HG03025 (cell line): Measurements from ENCODE around the gene SLC8A3.

Source experiments
- ATAC-seq: cut with Tn5 transposase; IDR thresholded peaks from one replicate; pipeline ENCODE4 v1.9.1; 2021; ENCODE audit warnings: mild to moderate bottlenecking, moderate library complexity; ENCODE audit not compliant: unreplicated experiment, low FRiP score

Gene SLC8A3

DNA sequence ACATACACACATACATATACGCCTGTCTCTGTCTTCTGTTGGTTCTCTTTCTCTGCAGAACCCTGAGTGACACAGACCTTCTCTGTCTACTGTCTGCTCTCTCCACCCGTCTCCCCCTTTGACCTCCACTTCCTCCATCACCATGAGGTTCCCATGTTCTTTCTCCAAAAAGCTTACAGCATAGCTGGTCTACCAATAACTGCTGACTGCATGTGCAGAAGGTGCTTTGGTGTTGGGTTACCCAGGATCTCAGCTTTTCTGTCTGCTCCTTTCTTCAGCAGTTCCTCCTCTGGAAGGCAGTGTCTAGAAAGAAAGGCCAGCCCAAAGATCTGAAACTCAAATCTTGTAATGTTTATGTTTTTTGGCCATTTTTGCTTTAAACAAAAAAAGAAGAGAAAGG is 184.0 kb downstream of the SLC8A3 start:
- ATAC-seq = no peak

DNA sequence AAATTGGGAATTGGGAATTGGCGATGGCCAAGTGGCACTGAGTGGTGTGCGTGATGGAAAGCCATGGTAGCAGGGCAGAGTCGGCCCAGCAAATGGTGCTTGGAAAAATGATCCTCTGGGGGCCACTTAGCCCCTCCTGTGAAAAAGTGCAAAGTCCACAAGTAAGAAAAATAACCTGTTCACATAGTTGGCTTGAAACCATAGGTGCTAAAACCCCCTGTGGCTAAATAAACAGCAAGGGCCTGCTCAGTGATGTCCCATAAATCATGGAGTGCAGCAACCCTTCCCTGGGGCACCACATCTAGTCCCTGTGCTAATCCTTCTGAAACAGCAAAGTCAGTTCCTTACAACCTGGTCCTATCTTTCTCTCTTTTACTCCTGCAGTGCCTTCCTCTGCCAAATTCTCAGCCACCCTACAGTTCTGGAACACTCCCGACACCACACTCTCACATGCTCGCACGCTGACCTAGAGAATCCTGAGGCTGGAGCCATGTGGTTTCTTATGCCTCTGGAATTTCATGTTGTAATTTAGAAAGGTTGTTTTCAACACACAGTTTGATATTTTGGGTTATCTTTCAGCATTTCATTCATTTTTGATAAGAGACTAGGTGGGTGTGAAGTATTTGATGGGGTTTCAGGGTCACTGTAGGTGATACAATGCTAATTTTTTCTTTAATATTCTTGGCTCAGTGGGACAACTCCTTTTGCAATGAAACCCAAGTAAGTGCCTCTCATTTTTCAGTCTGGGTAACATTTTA is 186.0 kb downstream of the SLC8A3 start:
- no peak for ATAC-seq

DNA sequence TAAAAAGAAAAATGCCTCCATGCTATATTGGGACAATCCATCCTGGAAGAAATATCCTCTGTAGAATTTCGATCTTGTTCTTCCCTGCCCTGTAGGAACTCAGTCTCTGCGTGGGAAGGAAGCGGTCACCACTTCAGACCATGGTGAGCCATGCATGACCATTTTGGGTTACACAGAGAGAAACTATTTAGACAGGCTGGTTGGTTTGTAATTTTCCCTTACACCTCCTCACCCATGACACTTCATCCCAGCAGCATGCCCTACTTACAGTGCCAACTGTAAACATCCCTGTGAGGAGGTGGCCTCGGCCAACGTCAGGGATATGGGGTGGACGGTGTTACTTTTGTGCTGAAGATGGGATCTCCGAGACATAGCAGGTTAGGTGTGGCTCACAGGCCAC is 188.2 kb downstream of the SLC8A3 start:
- ATAC-seq = no peak

DNA sequence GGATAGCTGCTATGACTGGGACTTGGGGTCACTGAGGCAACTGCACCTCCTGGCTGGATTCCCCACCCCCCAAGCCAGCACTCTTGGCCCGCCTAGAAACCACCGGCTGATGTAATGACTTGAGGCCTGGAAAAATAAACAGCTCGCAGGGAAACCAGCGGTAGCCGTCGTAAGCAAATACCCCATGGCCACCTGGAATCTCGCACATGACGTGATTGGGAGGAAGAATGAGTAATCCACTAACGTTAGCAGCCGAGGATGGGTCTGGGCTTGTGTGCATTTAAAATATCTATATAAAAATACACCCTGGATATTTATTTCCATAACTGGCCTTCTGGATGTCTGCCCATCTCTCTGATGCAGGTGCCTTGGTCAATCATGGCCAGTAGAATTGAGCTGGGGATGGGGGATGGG is 189.5 kb downstream of the SLC8A3 start:
- no peak for ATAC-seq

DNA sequence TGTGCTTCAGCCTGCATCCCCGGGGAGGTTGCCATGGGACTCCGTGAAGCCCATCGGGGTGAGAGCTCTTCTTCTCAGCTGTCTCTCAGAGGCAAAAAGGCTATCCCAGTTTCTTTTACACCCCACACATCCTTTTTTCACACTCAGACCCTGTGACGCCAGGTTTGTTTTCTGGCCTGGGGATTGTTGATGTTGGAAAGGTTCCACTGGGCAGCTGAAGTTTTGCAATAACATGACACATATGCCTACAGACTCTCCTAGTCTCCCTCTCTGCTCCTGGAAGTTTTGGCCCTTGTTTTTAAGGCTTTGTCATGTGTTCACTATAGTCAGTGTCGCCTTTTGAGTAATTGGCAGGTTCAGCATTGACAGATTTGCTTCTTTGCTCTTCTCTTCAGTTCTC is 190.9 kb downstream of the SLC8A3 start:
- ATAC-seq = no peak

DNA sequence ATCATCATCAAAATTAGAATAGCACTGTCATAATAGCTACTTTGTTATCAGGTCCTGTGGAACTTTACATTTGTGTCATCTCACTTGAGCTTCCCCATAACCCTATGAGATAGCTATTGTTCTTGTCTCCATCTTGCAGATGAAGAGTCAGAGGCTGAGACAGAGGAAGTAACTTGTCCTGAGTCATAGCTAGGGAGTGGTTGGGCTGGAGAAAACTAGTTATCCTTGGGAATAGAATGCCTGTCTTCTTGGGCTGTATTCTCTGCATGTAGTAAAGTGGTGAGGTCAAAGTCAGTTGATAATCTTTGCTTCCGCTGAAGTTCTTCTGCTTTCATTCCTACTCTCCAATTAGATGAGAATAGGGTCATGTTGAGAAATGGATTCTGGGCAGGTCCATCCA is 192.5 kb downstream of the SLC8A3 start:
- ATAC-seq = no peak
